Measurements from ENCODE around the gene TMEM169.

Gene TMEM169

GRCh38 chr2:216081487-216082116 is at the start of gene TMEM169, which contains the start of gene PECR:
TSS of gene TMEM169 (plus strand) at chr2:216081919. CDS start at chr2:216095964, 14,045 bp downstream.
TSS of gene PECR (minus strand) at chr2:216081809. CDS start at chr2:216081741, 68 bp downstream.
- no peak for DNase-seq (ENCODE audit: low read depth)

- DNase-seq (ENCODE audit: low read depth), result peak; percentile 64
Observed at GRCh38 chr2:216031960-216032689, 49.6 kb upstream of the TMEM169 start.

- no peak for DNase-seq (ENCODE audit: low read depth)
Observed at GRCh38 chr2:216033403-216033802, 48.3 kb upstream of the TMEM169 start.

- peak; percentile 47 for DNase-seq (ENCODE audit: low read depth)
Observed at GRCh38 chr2:216034065-216034464, 47.7 kb upstream of the TMEM169 start.

- DNase-seq (ENCODE audit: low read depth), result no peak
Observed at GRCh38 chr2:216039918-216040317, 41.8 kb upstream of the TMEM169 start.

GRCh38 chr2:216041438-216041837 is 40.3 kb upstream of the TMEM169 start:
- DNase-seq (ENCODE audit: low read depth), result no peak

- DNase-seq (ENCODE audit: low read depth), result no peak
Observed at GRCh38 chr2:216043949-216044348, 37.8 kb upstream of the TMEM169 start.

GRCh38 chr2:216044883-216045486 is 36.7 kb upstream of the TMEM169 start:
- DNase-seq (ENCODE audit: low read depth), result no peak

- DNase-seq (ENCODE audit: low read depth), result no peak
Observed at GRCh38 chr2:216047397-216047796, 34.3 kb upstream of the TMEM169 start.

GRCh38 chr2:216049452-216049851 is 32.3 kb upstream of the TMEM169 start:
- DNase-seq (ENCODE audit: low read depth), result no peak

GRCh38 chr2:216051350-216051749 is 30.4 kb upstream of the TMEM169 start:
- no peak for DNase-seq (ENCODE audit: low read depth)

GRCh38 chr2:216052420-216052819 is 29.3 kb upstream of the TMEM169 start:
- no peak for DNase-seq (ENCODE audit: low read depth)

GRCh38 chr2:216055680-216056079 is 26.0 kb upstream of the TMEM169 start:
- DNase-seq (ENCODE audit: low read depth), result no peak

- no peak for DNase-seq (ENCODE audit: low read depth)
Observed at GRCh38 chr2:216056739-216057138, 25.0 kb upstream of the TMEM169 start.

- DNase-seq (ENCODE audit: low read depth), result peak; percentile 64
Observed at GRCh38 chr2:216057688-216058193, 24.0 kb upstream of the TMEM169 start.

- DNase-seq (ENCODE audit: low read depth), result no peak
Observed at GRCh38 chr2:216059233-216059834, 22.4 kb upstream of the TMEM169 start.

GRCh38 chr2:216064014-216064630 is 17.6 kb upstream of the TMEM169 start:
- DNase-seq (ENCODE audit: low read depth), result no peak

- DNase-seq (ENCODE audit: low read depth), result no peak
Observed at GRCh38 chr2:216064665-216065064, 17.1 kb upstream of the TMEM169 start.

- no peak for DNase-seq (ENCODE audit: low read depth)
Observed at GRCh38 chr2:216066230-216066629, 15.5 kb upstream of the TMEM169 start.

GRCh38 chr2:216069028-216069427 is 12.7 kb upstream of the TMEM169 start:
- DNase-seq (ENCODE audit: low read depth), result no peak

GRCh38 chr2:216070195-216070594 is 11.5 kb upstream of the TMEM169 start:
- no peak for DNase-seq (ENCODE audit: low read depth)
